Left lung (tissue), 10 donors: ENCODE measurements around the gene GALNT10. TPM values are rescaled to one million over a fixed set of nuclear protein-coding genes. Genes with fewer than 3 reads are reported as not detected.

Experiments used
- ATAC-seq: fragments of 200-7000 bp; cut with Tn5 transposase; one replicate; pipeline ENCODE4 v1.9.1; 2020; ENCODE audit warnings: moderate library complexity
- DNase-seq, 4 donors: peaks; one replicate each; pipeline ENCODE4 v3.0.0-alpha.2; 2013 to 2020
- H3K27ac ChIP-seq, 2 donors: fragments of 200-600 bp; sonication (generic) in 1 of 2; one replicate each; pipeline versions ENCODE4 v1.5.0 to v1.8.0; 2020 to 2021
- H3K27me3 ChIP-seq, 2 donors: fragments of 200-600 bp; sonication (generic) in 1 of 2; one replicate each; pipeline versions ENCODE4 v1.5.0 to v1.8.0; 2020 to 2021
- H3K36me3 ChIP-seq, 2 donors: fragments of 200-600 bp; sonication (generic) in 1 of 2; one replicate each; pipeline versions ENCODE4 v1.5.0 to v1.8.0; 2020 to 2021
- H3K4me1 ChIP-seq, 2 donors: fragments of 200-600 bp; one replicate each; pipeline ENCODE4 v1.8.0; 2021
- H3K4me3 ChIP-seq, 2 donors: fragments of 200-600 bp; sonication (generic) in 1 of 2; one replicate each; pipeline versions ENCODE4 v1.5.0 to v1.8.0; 2020 to 2021; ENCODE audit warnings: mild to moderate bottlenecking in 1 of 2
- H3K9me3 ChIP-seq, 2 donors: fragments of 200-600 bp; sonication (generic) in 1 of 2; one replicate each; pipeline versions ENCODE4 v1.5.0 to v1.8.0; 2020 to 2021
- CTCF ChIP-seq, 2 donors: fragments of 200-600 bp; sonication (generic) in 1 of 2; IDR thresholded peaks; one replicate each; pipeline versions ENCODE4 v1.5.0 to v1.8.0; 2021; ENCODE audit warnings: antibody characterized with exemption in 2 of 2
- intact Hi-C, 2 donors: fragments of 100-400 bp; cut with DNase I; formaldehyde crosslinking; loops; one replicate each; pipeline versions ENCODE4 v1.11.2 to v1.14.2; 2022
- microRNA-seq, 2 donors: library from miRNA; unstranded; fragments of <30 nt; microRNA quantifications; one replicate each; pipeline ENCODE4, GENCODE V29; 2019
- polyA plus RNA-seq, 6 donors: library from polyadenylated mRNA; unstranded; fragments of 120-200 nt; gene quantifications; one replicate each; pipeline ENCODE4 v1.2.1, GENCODE V29; 2013; ENCODE audit not compliant: insufficient read length in 6 of 6
- total RNA-seq, 2 donors: library from RNA; stranded (reverse); fragmentation: NEBNext Ultra II Directional; extraction: Animal tissue kit (Norgen Biotek cat#: 25700); gene quantifications; one replicate each; pipeline ENCODE4 v1.2.1, GENCODE V29; 2021
- donor health status: DM: no; HTN: yes; CAD: no.
- donor health status: DM: no; HTN: no; CAD: no.

Gene GALNT10
- total and polyA plus RNA-seq, 8 donors = 21.2 to 117 (median 25.7) TPM

GRCh38 chr5:154467655-154468354, 277.3 kb downstream of the GALNT10 start:
- no peak overlapping the region for H3K27ac ChIP-seq
- no peak overlapping the region for H3K4me3 ChIP-seq
- peak in 3 of 4 donors; percentile 68 to 95 (median 81) for DNase-seq
- no peaks in the 10 kb centered on the region for H3K9me3 ChIP-seq
- intact Hi-C loops = loop anchor here in 1 of 2 donors (5.0 kb wide), 1 partner anchor 139 kb away; no protein-coding TSS in a partner anchor
- H3K36me3 ChIP-seq = no peaks in the 10 kb centered on the region
- peaks cover 0 to 12% of the 10 kb centered on the region in 2 donors for H3K4me1 ChIP-seq
- peaks cover 37 to 52% of the 10 kb centered on the region in 2 donors for H3K27me3 ChIP-seq
- peak; percentile 93 to 96 for TF ChIP-seq CTCF (IDR thresholded peaks at IDR 0.05)
- ATAC-seq = peak; percentile 98

GRCh38 chr5:154470137-154470536, 279.6 kb downstream of the GALNT10 start:
- intact Hi-C loops = no loop called here
- peaks cover 60 to 75% of the 10 kb centered on the region in 2 donors for H3K27me3 ChIP-seq
- H3K9me3 ChIP-seq = no peaks in the 10 kb centered on the region
- DNase-seq (no peak), ATAC-seq (no peak)
- H3K27ac ChIP-seq = no peak overlapping the region
- H3K36me3 ChIP-seq = no peaks in the 10 kb centered on the region
- no peak for TF ChIP-seq CTCF (IDR thresholded peaks at IDR 0.05)
- H3K4me3 ChIP-seq = no peak overlapping the region
- H3K4me1 ChIP-seq = peaks cover 2 to 12% of the 10 kb centered on the region in 2 donors

Small RNA genes lying within 50 kb of the gene (microRNA-seq; reads per million reads assigned to microRNA genes)
- 7.9 reads per million in 2 donors for gene MIR1294

Other genes with a start within 250 kb of the GALNT10 start
- 10 to 100 TPM; 35.3 to 35.4 TPM for gene FAM114A2, start 151.8 kb upstream of the GALNT10 start, total RNA-seq
- gene FAM114A2, start 151.8 kb upstream of the GALNT10 start, polyA plus RNA-seq = 10 to 100 TPM; 33.4 to 37.7 (median 35.2) TPM
- gene MFAP3, start 151.8 kb upstream of the GALNT10 start, total RNA-seq = 10 to 100 TPM; 34.3 to 35.5 TPM
- gene MFAP3, start 151.8 kb upstream of the GALNT10 start, polyA plus RNA-seq = 10 to 100 TPM; 33.6 to 44.0 (median 37.9) TPM